Ovary (tissue), 9 donors: ENCODE results near the gene CUEDC2. TPM values are rescaled to one million over a fixed set of nuclear protein-coding genes. Genes with fewer than 3 reads are reported as not detected.

Experiments used
- DNase-seq, 5 donors: peaks; one replicate each; pipeline ENCODE4 v3.0.0-alpha.2; 2019 to 2020
- H3K27ac ChIP-seq, 2 donors: fragments of 200-600 bp; one replicate each; pipeline versions ENCODE4 v1.5.1 to v1.8.0; 2019 to 2022
- H3K27me3 ChIP-seq: fragments of 200-600 bp; one replicate; pipeline ENCODE4 v1.8.0; 2022
- H3K36me3 ChIP-seq: fragments of 200-600 bp; sonication (generic); one replicate; pipeline ENCODE4 v1.5.1; 2019
- H3K4me1 ChIP-seq: one replicate; pipeline ENCODE4 v1.8.1; 2013; ENCODE audit warnings: mild to moderate bottlenecking, moderate library complexity; ENCODE audit not compliant: insufficient read depth
- H3K4me3 ChIP-seq: fragments of 200-600 bp; sonication (generic); one replicate; pipeline ENCODE4 v1.5.1; 2017
- H3K9me3 ChIP-seq, 2 donors: fragments of 200-600 bp in 1 of 2; sonication (generic) in 1 of 2; one replicate each; pipeline versions ENCODE4 v1.5.1 to v1.8.1; 2013 to 2019; ENCODE audit warnings: mild to moderate bottlenecking in 1 of 2, moderate library complexity in 1 of 2
- CTCF ChIP-seq, 3 donors: fragments of 450-650 bp in 2 of 3; fragments of 200-600 bp in 1 of 3; IDR thresholded peaks; one replicate each; pipeline versions ENCODE4 v1.5.1 to v1.8.0; 2016 to 2022; ENCODE audit warnings: antibody characterized with exemption in 3 of 3, mild to moderate bottlenecking in 1 of 3
- EP300 ChIP-seq: sonication (generic); formaldehyde crosslinking; IDR thresholded peaks from one replicate; pipeline ENCODE4 v1.6.1; 2017; ENCODE audit warnings: antibody characterized with exemption
- POLR2A ChIP-seq: fragments of 450-650 bp; IDR thresholded peaks from one replicate; pipeline ENCODE4 v1.6.1; 2017; ENCODE audit warnings: antibody characterized with exemption, mild to moderate bottlenecking, moderate library complexity
- WGBS, 3 donors: extraction: QIAGEN DNeasy Blood & Tissue Kit in 1 of 3; methylation state at CpG; one replicate each; pipeline versions ENCODE4 v1.1.5 to v1.1.7; 2013 to 2017; 5-methylcytosine and 5-hydroxymethylcytosine counted together
- intact Hi-C, 4 donors: fragments of 100-400 bp; cut with DNase I; formaldehyde crosslinking; loops; one replicate each; pipeline versions ENCODE4 v1.11.0 to v1.15.1; 2022 to 2023
- polyA plus RNA-seq, 2 donors: library from polyadenylated mRNA; stranded (reverse); fragments of 200-250 nt in 1 of 2; fragments of 350-450 nt in 1 of 2; fragmentation: Illumina TruSeq in 1 of 2; extraction: RNeasy Lipid Tissue Mini Kit (QIAGEN cat#74804) in 1 of 2; gene quantifications; one replicate each; pipeline ENCODE4 v1.2.3, GENCODE V29; 2013 to 2014
- total RNA-seq, 7 donors: library from RNA; depleted of rRNA in 2 of 7; stranded (reverse); fragments of >200 nt in 2 of 7; fragmentation: NEBNext Ultra II Directional in 3 of 7; extraction: Animal tissue kit (Norgen Biotek cat#: 25700) in 3 of 7; gene quantifications; one replicate each; pipeline versions ENCODE4 v1.1.0 to v1.2.4, GENCODE V29; 2016 to 2023
- donor health status: DM: no; HTN: no; CAD: no; lungs with moderate emphysema.
- donor health status: DM: no; HTN: no; CAD: no.
- donor health status: Bipolar disorder and iron deficiency.
- donor health status: DM: yes; HTN: yes; CAD: no.
- donor health status: DM: no; HTN: no; CAD: no.
- donor health status: DM: yes; HTN: yes; CAD: no.

The CUEDC2 gene
- total and polyA plus RNA-seq, 9 donors: 34.7 to 76.5 (median 61.7) TPM

GRCh38 chr10:102407425-102408130 lies 24.8 kb downstream of the CUEDC2 start:
- H3K27me3 ChIP-seq: no peaks in the 10 kb centered on the region
- H3K9me3 ChIP-seq: no peaks in the 10 kb centered on the region
- H3K4me1 ChIP-seq: peaks cover 5% of the 10 kb centered on the region
- intact Hi-C loops: no loop called here
- no peaks in the 10 kb centered on the region for H3K36me3 ChIP-seq
- DNase-seq: peak in 1 of 5 donors; percentile 36
- H3K27ac ChIP-seq: no peak overlapping the region
- 61 to 69% (median 63%) methylated on average over 13 of the region's 13 CpGs for WGBS, 3 donors
- TF ChIP-seq POLR2A: no peak
- no peak for TF ChIP-seq CTCF (IDR thresholded peaks at IDR 0.05)
- no peak for TF ChIP-seq EP300
- no peak overlapping the region for H3K4me3 ChIP-seq

- no peak overlapping the region for H3K27ac ChIP-seq
- no peak for TF ChIP-seq CTCF (IDR thresholded peaks at IDR 0.05)
- no peak for TF ChIP-seq EP300
- TF ChIP-seq POLR2A: no peak
Measured at GRCh38 chr10:102406815-102407214, 25.6 kb downstream of the CUEDC2 start.

GRCh38 chr10:102405632-102406031 lies 26.7 kb downstream of the CUEDC2 start:
- no peaks in the 10 kb centered on the region for H3K4me1 ChIP-seq
- no peak for DNase-seq
- no peaks in the 10 kb centered on the region for H3K9me3 ChIP-seq
- TF ChIP-seq POLR2A: no peak
- TF ChIP-seq CTCF (IDR thresholded peaks at IDR 0.05): no peak
- TF ChIP-seq EP300: no peak
- H3K4me3 ChIP-seq: no peak overlapping the region
- WGBS, 3 donors: 75 to 84% (median 82%) methylated on average over 6 of the region's 6 CpGs
- no peaks in the 10 kb centered on the region for H3K36me3 ChIP-seq
- no peak overlapping the region for H3K27ac ChIP-seq
- H3K27me3 ChIP-seq: no peaks in the 10 kb centered on the region
- intact Hi-C loops: no loop called here

More at GRCh38 chr10:102406815-102407214, 25.6 kb downstream of the CUEDC2 start:
- no peaks in the 10 kb centered on the region for H3K9me3 ChIP-seq
- no peak overlapping the region for H3K4me3 ChIP-seq
- H3K36me3 ChIP-seq: no peaks in the 10 kb centered on the region
- 55 to 73% (median 62%) methylated on average over 2 of the region's 2 CpGs for WGBS, 3 donors
- H3K4me1 ChIP-seq: peaks cover 5% of the 10 kb centered on the region
- DNase-seq: peak in 1 of 5 donors; percentile 31
- H3K27me3 ChIP-seq: no peaks in the 10 kb centered on the region
- intact Hi-C loops: no loop called here

- intact Hi-C loops: no loop called here
- no peaks in the 10 kb centered on the region for H3K36me3 ChIP-seq
- no peaks in the 10 kb centered on the region for H3K9me3 ChIP-seq
- no peaks in the 10 kb centered on the region for H3K4me1 ChIP-seq
- no peak for TF ChIP-seq CTCF (IDR thresholded peaks at IDR 0.05)
- TF ChIP-seq POLR2A: no peak
- no peak for TF ChIP-seq EP300
- peak in 1 of 5 donors; percentile 34 for DNase-seq
- H3K27ac ChIP-seq: no peak overlapping the region
- WGBS, 3 donors: 79 to 92% (median 81%) methylated on average over 19 of the region's 19 CpGs
- no peaks in the 10 kb centered on the region for H3K27me3 ChIP-seq
- no peak overlapping the region for H3K4me3 ChIP-seq
Measured at GRCh38 chr10:102405108-102405571, 27.2 kb downstream of the CUEDC2 start.
